ENCODE data around the gene RICTOR.

Gene RICTOR

GRCh38 chr5:38888041-38888440, 186.2 kb downstream of the RICTOR start:
- no peak for DNase-seq (ENCODE audit: low spot score)

Measured in putamen (tissue), 1 donor.